ENCODE measurements around the gene WASF2.

GRCh38 chr1:27406362-27406680 is 83.6 kb downstream of the WASF2 start:
- TF ChIP-seq POLR2AphosphoS5 (IDR thresholded peaks at IDR 0.05; ENCODE audit: low read depth, low read length) = no peak
- TF ChIP-seq, protein P1, sequence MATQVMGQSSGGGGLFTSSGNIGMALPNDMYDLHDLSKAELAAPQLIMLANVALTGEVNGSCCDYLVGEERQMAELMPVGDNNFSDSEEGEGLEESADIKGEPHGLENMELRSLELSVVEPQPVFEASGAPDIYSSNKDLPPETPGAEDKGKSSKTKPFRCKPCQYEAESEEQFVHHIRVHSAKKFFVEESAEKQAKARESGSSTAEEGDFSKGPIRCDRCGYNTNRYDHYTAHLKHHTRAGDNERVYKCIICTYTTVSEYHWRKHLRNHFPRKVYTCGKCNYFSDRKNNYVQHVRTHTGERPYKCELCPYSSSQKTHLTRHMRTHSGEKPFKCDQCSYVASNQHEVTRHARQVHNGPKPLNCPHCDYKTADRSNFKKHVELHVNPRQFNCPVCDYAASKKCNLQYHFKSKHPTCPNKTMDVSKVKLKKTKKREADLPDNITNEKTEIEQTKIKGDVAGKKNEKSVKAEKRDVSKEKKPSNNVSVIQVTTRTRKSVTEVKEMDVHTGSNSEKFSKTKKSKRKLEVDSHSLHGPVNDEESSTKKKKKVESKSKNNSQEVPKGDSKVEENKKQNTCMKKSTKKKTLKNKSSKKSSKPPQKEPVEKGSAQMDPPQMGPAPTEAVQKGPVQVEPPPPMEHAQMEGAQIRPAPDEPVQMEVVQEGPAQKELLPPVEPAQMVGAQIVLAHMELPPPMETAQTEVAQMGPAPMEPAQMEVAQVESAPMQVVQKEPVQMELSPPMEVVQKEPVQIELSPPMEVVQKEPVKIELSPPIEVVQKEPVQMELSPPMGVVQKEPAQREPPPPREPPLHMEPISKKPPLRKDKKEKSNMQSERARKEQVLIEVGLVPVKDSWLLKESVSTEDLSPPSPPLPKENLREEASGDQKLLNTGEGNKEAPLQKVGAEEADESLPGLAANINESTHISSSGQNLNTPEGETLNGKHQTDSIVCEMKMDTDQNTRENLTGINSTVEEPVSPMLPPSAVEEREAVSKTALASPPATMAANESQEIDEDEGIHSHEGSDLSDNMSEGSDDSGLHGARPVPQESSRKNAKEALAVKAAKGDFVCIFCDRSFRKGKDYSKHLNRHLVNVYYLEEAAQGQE (IDR thresholded peaks at IDR 0.05; ENCODE audit: insufficient read depth in 1 of 2, low read depth in 2 of 2, low read length in 2 of 2) = no peak
- TF ChIP-seq SIN3A (IDR thresholded peaks at IDR 0.05; ENCODE audit: borderline replicate concordance, insufficient read depth, low read length) = no peak
- no peak for TF ChIP-seq TAF1 (IDR thresholded peaks at IDR 0.05; ENCODE audit: borderline replicate concordance, insufficient read depth, low read length)

Measured in PFSK-1 (cell line).